TTC549 (cell line): ENCODE data around the gene SMIM24.

ENCODE experiments used
- FAIRE-seq: peaks from 2 replicates; lab custom pipeline; 2012; peaks lifted over from hg19 to GRCh38; lab: Jason Lieb, UNC

SMIM24 gene

DNA sequence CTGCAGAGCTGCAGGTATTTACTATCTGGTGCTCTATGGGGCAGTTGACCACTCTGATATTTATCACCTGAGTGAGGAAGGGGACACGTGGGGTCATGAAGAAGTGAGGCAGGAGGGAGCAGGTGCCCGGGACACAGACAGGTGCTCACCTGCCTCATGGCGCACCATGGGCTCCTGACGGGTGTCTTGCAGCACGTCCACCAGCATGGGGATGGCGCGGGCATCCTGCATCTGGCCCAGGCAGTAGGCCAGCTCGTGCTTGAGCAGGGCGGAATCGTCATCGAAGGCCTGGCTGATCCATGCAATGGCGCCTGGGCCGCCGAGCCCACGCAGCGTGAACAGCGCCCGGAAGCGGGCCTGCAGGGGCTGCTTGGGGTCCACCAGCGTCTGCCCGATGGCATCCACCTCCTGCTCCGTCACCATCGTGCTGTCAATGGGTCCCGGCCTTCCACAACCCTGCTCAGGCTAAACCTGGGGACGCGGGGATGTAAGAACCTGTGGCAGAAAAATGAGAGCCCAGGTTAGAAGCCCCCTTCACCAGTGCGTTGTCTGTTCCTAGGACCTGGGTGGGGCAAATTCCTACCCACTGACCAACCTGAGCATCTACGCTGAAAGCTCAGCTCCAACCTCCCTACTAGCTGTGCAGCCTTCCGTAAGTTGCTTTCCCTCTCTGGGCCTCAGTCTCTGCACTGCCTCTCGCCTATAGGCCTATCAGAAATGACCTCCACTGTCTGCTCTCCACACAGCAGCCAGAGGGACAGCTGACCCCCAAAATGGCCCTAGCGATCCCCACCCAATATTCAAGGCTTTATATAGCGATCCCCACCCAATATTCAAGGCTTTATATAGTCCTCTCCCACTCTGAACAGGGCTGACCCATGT lies 16.3 kb upstream of the SMIM24 start:
- no peak for FAIRE-seq

DNA sequence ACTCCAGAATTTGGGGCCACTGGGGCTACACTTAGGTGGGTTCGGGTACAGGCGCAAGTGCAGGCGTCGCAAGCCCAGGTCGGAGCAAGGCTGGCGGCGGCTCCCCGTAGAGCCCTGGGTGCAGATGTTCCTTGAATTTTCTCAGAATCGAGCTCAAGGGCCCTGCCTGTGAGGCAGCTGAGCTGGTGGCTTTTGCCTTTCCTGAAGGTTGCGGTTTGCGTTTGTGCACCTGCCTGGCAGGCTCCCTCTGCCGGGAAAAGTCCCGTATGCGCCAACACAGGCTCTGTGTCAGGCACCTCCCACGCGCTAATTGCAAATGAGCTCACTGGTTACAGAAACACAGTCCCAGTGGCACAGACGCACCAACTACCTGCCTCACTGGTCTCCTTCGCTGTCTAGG lies 14.2 kb upstream of the SMIM24 start:
- FAIRE-seq = no peak

DNA sequence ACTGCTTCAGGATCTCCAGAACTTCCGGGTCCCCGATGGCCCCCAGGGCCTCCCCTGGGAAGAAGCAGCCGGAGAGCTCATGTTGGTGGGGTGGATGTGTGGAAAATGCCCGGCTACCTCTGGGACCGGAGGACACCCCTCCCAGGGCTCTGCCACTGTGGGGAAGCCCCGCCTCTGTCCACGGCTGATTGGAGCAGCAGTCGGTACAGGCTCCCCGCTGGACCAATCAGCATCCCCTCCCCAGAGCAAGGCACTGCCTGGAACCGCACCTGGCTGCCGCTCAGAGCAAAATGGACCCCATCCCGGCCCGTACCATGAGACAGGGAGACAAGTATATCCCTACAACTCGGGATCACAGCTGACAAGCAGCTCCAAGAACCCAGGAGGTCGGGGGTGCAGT lies 13.7 kb upstream of the SMIM24 start:
- no peak for FAIRE-seq

DNA sequence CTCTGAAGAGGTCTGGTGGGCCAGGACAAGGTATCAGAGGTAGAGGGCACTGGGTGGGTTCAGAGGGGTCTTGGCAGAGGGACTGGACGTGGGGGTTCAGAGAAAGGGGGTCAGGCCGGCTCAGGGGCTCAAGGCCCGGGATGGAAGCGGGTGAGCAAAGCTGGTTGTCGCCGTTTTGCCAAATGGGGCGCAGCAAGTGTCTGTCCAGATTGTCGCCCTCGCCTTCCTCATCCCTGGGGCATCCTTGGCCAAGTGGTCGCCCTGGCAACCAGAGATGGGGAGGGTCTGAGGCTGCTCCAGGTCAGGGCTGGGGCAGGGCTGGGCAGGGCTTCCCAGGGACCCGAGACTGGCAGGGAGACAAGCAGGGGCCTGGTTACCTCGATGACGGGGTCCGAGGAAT lies 13.3 kb upstream of the SMIM24 start:
- FAIRE-seq = no peak

DNA sequence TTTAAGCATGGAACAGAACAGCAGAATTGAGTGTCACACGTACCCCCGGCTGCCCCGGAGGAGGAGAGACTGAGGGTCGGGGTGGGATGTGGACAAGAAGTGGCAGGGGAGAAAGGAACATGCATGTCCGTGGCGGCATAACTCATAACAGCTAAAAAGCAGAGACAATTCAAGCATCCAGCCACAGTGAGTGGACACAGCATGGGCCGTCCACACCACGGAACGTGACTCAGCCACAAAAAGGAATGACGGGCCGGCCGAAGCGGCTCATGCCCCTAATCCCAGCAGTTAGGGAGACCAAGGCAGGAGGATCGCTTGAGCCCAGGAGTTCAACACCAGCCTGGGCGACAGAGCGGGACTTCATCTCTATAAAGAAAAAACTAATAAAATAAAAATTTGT lies 12.6 kb upstream of the SMIM24 start:
- no peak for FAIRE-seq

DNA sequence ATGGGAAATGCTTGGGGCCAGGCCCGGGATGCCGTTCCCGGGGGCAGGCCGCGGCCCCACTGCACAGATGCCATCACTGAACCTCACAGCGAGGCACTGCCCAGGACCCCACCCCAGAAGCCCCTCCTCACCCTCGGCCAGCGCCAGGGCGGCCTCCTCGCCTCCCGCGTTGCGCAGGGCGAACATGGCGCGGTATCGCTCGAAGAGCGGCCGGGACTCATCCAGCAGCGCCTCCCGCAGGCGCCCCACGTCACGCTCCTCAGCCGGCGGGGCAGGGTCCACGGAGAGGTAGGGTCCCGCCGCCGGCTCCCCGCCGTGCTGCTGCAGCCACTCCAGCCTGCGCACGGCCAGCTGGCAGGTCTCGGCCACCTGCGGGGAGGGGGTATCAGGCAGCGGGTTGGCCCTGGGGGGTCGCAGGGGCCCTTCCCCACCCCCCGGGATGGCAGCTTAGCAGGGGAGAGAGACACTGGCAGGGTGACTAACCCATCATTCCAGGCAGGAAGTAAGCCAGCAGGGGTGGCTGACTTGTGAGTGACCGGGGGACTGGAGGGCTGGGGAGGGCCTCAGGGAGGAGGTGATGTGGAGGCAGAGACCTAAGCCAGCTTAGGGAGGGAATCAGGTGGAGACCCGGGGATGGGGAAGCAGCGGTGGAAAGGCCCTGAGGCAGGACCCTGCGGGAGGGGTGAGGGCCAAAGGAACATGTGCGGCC lies 12.0 kb upstream of the SMIM24 start:
- no peak for FAIRE-seq

DNA sequence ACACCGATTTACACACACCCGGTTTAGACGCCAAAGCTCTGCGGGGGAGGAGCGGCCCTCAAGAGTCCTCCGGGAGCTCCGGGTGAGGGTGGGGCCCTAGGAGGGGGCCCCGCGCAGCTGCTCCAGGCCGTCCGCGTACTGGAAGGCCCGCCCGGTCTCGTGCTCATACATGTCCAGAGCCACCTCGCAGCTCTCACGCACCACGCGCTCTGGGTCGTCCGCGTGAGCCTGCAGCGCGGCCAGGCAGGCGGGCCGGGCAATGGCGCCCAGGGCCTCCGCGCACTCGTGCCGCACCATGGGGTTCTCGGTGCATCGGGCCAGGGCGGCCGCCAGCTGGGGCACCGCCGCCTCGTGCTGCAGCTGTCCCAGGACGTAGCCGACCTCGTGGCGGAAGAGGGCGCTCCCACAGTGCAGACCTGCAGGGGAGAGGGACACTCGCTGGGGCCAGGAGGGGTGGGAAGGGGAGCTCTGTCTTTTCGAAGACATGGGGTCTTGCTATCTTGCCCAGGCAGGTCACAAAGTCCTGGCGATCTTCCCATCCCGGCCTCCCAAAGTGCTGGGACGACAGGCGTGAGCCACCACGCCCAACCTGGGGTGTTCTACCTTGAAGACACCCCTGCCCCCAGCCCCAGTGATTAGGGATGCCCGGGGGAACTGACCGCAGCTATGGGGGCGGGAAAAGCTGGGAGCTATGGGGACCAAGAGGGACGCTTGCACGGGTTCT lies 11.2 kb upstream of the SMIM24 start:
- no peak for FAIRE-seq

DNA sequence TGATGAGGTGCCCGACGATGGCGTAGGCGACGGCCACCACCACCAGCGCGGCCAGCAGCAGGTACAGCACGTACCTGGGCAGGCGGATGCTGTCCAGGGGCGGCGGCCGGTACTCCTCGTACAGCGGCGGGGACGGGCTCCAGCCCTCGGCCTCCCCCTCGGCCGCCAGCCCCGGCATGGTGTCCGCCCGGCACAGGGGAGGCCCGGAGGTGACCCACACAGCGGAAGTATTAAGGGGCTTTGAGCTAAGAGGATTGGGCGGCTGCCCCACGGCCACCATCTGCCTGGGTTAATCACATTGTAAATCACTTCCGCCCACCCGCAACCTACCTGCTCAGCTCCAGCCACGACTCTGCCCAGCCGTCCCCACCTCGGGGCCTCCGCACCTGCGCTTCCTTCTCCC lies 2.9 kb upstream of the SMIM24 start, which contains the start of gene SMIM44:
Gene SMIM44, minus strand, starts transcription at position 216 of the 403 bp plus-strand sequence. Its CDS starts 38 bp downstream, at position 178.
- FAIRE-seq = no peak

DNA sequence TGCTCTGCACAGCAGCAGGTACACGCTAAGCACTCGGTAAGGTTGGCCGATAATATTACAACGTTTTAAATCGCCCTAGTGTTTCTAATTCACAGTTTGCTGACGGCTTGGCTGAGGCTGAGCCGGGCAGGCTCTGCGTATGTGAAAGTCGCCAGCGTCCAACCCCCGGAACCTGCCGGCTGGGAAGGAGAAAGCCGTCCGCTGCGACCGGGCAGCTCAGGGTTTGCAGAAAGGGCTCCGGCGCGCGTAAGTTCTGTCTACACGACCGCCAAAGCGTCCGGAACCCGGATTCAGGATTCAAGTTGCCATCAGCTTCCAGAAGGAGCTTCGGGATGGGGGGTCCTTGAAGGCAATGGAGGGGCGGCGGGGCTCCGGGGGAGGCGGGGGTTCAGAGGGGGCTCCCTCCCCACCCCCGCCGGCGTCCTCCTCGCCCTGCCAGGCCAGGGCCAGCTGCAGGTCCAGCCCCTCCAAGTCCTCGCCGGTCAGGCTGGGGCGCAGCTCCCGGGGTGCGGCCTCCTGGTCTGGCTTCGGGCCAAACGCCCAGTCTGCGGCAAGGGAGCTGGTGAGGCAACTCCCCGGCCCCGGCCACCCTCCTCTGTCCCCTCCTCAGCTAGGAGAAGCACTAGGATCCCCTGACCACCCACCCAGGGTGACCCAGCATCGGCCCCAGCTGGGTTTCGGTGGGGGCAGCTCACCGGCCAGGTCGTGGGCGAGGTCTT lies 2.3 kb upstream of the SMIM24 start:
- FAIRE-seq = no peak

DNA sequence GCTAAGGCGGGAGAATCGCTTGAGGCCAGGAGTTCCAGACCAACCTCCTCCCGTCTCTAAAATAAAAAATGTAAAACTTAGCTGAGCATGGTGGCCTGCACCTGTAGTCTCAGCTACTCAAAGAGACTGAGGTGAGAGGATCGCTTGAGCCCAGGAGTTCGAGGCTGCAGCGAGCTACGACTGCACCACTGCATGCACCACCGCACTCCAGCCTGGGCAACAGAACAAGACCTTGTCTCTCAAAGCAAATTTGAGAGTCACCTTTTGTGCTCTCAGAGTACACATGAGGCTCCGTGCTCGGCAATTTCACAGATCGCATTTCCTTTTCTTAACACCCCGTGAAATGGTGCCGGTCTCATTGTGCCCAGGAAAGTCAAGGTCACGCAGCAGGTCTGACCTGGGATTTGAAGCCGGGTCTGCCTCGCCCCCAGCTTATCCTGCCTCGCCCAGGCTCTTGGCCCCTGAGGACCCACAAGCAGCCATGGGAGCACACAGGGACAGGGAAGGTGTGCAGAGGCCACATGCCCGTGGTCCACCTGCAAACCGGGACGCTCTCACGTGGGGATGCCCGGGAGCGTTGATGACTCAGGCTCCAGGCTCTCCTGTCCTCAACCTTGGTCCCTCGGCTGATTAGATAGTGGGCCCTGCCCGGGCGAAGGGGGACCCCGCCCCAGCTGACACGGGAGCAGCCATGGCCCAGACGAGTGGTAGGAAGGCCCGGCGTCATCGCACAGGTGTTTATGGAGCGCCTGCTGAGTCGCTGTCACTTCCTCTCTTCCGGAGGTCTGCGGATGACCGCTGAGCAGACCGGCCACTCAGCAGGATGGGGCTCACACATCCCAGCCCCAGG lies 1.1 kb upstream of the SMIM24 start:
- no peak for FAIRE-seq

DNA sequence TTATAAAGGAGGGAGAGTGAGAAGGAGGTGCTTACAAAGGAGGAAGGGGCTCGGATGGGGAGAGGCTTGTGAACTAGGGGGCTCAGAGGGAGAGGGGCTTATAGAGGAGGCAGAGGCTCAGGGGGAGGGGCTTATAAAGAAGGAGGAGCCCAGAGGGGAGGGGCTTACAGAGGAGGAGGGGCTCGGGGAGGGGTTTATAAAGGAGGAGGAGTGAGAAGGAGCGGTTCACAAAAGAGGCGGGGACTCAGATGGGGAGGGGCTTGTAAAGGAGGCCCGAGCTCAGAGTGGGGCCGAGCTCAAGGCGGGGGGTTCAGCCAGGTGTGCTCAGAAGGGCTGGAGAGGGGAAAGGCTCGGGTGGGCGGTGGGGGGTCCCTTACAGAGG lies 500 bp downstream of the SMIM24 start:
- FAIRE-seq = no peak

DNA sequence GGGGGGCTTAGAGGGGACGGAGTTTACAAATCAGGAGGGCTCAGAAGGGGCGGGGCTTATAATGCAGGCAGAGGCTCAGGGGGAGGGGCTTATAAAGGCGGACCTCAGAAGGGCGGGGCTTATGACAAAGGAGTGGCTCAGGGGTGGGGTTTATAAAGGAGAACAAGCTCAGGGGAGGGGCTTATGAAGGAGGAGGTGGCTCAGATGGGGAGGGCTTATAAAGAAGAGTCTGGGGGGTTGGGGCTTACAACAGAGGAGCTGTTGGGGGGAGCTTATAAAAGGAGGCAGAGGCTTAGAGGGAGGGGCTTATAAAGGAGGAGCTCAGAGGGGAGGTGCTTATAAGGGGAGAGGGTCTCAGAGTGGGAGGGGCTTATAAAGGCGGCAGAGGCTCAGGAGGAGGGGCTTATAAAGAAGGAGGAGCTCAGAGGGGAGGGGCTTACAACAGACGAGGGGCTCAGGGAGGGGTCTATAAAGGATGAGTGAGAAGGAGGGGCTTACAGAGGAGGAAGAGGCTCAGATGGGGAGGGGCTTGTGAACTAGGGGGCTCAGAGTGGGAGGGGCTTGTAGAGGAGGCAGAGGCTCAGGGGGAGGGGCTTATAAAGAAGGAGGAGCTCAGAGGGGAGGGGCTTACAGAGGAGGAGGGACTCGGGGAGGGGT lies 1.0 kb downstream of the SMIM24 start:
- no peak for FAIRE-seq

DNA sequence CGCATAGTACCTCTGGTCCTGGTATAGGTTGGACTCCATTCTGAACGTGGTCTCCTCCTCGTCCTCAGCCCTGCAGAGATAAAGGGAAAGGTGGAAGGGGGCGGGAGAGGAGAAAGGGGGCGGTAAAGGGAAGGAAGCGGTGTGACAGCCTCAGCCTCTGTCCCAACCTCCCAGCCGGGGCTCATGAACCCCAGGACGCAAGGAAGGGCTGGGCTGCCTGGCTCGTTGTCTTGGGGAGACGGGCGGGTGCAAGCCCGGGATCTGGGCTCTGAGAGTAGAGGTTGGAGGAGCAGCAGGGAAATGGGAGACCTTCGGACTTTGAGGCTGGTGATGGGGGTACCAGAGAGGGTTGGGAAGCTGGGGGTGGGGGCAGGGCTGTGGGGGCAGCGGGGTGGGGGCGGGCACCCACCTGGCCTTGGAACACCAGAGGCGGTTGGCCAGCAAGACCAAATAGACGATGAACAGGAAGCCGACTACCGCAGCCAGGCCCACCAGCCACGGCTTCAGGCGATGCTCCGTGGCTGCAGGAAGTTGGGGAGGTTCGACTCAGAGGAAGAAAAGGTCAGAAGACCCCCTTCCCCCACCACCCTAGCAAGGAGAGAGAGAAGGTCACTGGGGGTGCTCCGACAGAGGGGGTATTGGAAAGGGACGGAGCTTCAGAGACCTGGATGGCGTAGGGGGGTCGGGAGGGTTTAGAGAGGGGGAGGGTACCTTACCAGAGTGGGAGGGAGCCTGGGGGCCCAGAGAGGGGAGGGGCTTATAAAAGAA lies 1.7 kb downstream of the SMIM24 start:
- no peak for FAIRE-seq

DNA sequence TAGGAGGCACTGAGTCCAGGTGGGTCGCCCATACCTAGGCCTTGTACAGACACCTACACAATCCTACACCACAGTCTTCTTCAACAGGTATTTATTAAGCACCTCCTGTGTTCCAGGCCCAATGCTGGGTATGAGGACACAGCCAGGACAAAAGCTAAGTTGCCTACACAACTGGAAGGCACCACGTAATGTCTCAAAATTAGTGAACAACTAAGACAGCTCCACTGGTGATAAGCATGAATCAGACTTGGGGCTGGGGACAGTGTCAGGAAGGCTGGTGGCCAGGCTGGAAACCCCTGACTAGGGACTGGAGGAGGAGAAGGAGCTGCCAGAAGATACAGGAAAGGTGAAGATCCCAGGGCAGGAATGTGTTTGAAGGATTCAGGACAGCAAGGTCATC lies 2.4 kb downstream of the SMIM24 start:
- FAIRE-seq = no peak

DNA sequence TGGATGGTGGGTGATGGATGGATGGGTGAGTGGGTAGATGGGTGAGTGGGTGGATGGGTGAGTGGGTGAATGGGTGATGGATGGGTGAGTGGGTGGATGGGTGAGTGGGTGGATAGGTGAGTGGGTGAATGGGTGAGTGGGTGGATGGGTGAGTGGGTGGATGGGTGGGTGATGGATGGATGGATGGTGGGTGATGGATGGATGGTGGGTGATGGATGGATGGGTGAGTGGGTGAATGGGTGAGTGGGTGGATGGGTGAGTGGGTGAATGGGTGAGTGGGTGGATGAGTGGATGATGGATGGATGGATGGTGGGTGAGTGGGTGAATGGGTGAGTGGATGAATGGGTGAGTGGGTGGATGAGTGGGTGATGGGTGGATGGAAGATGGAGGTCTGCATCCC lies 2.8 kb downstream of the SMIM24 start:
- no peak for FAIRE-seq

DNA sequence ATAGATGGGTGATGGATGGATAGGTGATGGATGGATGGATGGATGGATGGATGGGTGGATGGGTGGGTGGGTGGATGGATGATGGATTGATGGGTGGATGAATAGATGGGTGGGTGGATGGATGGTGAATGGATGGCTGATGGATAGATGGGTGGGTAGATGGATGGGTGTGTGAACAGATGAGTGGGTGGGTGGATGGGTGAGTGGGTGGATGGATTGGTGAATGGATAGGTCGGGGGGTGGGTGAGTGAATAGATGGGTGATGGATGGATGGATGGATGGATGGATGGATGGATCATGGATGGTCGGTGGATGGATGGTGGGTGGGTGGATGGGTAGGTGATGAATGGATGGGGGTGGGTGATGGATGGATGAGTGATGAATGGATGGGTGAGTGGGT lies 3.5 kb downstream of the SMIM24 start:
- FAIRE-seq = no peak

DNA sequence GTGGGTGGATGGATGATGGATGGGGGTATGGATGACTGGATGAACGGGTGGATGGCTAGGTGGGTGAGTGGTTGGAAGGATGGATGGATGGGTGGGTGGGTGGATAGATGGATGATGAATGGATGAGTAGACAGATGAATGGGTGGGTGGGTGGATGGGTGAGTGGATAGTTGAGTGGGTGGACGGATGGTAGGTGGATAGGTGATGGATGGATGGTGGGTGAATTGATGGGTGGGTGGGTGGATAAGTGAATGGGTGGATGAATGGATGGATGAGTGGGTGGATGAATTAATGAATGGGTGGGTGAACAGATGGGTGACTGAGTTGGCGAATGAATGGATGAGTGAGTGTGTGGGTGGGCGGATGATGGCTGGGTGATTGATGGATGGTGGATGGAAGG lies 4.9 kb downstream of the SMIM24 start:
- no peak for FAIRE-seq

DNA sequence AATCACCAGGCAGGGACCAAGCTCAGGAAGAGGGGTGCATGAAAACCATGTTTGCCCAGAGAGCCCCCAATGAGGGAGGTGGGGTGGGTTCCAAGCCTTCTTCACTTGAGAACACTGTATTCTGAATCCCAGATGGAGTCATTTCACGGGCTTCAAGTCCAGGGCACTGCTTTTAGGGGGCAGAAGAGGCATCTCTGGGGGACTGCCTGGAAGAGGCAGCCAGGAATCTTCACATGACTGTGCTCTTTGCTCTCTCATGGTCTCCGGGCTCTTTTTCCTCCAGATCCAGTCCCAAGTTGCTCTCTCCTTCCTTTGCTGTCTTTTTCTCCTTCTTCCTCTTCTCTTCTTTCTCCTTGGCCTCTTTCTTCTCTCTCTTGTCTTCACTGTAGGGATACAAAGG lies 5.7 kb downstream of the SMIM24 start:
- FAIRE-seq = no peak

DNA sequence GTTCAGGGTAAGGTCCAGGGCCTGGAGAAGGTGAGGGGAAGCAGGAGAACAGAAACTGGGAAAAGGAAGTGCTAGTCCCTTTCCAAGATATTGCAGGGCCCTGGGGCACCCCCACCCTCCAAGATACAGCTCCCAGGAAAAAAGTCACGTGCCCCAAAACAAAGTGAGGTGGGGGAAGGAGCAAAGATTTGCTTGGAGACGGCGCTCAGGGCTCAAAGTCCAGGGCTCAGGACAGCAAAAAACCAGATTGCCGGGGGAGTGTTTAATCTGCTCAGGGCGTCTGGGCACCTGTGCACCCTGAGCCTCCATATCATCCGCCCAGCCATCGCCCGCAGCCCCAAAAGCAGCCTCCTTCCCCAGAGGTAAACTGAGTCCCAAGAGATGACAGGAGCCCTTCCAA lies 6.3 kb downstream of the SMIM24 start:
- FAIRE-seq = no peak
